ENCODE measurements around the gene ERBB4.

The ERBB4 gene

GRCh38 chr2:212052412-212053159, 486.0 kb downstream of the ERBB4 start:
- Histone ChIP-seq H3K36me3 (ENCODE audit: control insufficient read depth, low read length) (no peaks in the 10 kb centered on the region), H3K9me3 (ENCODE audit: control insufficient read depth, insufficient read depth, low read length) (peaks cover 4% of the 10 kb centered on the region; the same call in 1 of the 2 replicates), H3K79me2 (ENCODE audit: control insufficient read depth, low read length) (no peaks in the 10 kb centered on the region), H3K9me2 (replicated peaks; ENCODE audit: control insufficient read depth, low read length) (no peaks in the 10 kb centered on the region), H3K4me2 (ENCODE audit: low read length) (no peak overlapping the region), H3K27ac (ENCODE audit: low read depth, low read length) (no peak overlapping the region), H3F3A (ENCODE audit: control insufficient read depth, insufficient read depth) (no peaks in the 10 kb centered on the region), H3K4me1 (ENCODE audit: control insufficient read depth, low read length) (peaks cover 3% of the 10 kb centered on the region; the same call in 1 of the 2 replicates), H3K27me3 (ENCODE audit: control insufficient read depth, low read length) (no peaks in the 10 kb centered on the region), H4K20me1 (ENCODE audit: control insufficient read depth, insufficient read depth, low read depth, low read length) (no peaks in the 10 kb centered on the region), H3K4me3 (ENCODE audit: low read length) (no peak overlapping the region)
- TF ChIP-seq CTCF (IDR thresholded peaks at IDR 0.05; ENCODE audit: low read depth, low read length, poor library complexity, severe bottlenecking) (no peak), EZH2phosphoT487 (IDR thresholded peaks at IDR 0.05; ENCODE audit: borderline replicate concordance, low read length) (no peak)

GRCh38 chr2:212050871-212051270, 487.7 kb downstream of the ERBB4 start:
- Histone ChIP-seq H3K27ac (ENCODE audit: low read depth, low read length) (no peak overlapping the region), H3K9me2 (replicated peaks; ENCODE audit: control insufficient read depth, low read length) (no peaks in the 10 kb centered on the region), H4K20me1 (ENCODE audit: control insufficient read depth, insufficient read depth, low read depth, low read length) (no peaks in the 10 kb centered on the region), H3K4me1 (ENCODE audit: control insufficient read depth, low read length) (peaks cover 3% of the 10 kb centered on the region; the same call in 1 of the 2 replicates), H3K4me3 (ENCODE audit: low read length) (no peak overlapping the region), H3K4me2 (ENCODE audit: low read length) (no peak overlapping the region), H3K79me2 (ENCODE audit: control insufficient read depth, low read length) (no peaks in the 10 kb centered on the region), H3K27me3 (ENCODE audit: control insufficient read depth, low read length) (no peaks in the 10 kb centered on the region), H3K36me3 (ENCODE audit: control insufficient read depth, low read length) (no peaks in the 10 kb centered on the region), H3F3A (ENCODE audit: control insufficient read depth, insufficient read depth) (no peaks in the 10 kb centered on the region), H3K9me3 (ENCODE audit: control insufficient read depth, insufficient read depth, low read length) (peaks cover 4% of the 10 kb centered on the region; the same call in 1 of the 2 replicates)
- TF ChIP-seq CTCF (IDR thresholded peaks at IDR 0.05; ENCODE audit: low read depth, low read length, poor library complexity, severe bottlenecking) (no peak), EZH2phosphoT487 (IDR thresholded peaks at IDR 0.05; ENCODE audit: borderline replicate concordance, low read length) (no peak)

DNA sequence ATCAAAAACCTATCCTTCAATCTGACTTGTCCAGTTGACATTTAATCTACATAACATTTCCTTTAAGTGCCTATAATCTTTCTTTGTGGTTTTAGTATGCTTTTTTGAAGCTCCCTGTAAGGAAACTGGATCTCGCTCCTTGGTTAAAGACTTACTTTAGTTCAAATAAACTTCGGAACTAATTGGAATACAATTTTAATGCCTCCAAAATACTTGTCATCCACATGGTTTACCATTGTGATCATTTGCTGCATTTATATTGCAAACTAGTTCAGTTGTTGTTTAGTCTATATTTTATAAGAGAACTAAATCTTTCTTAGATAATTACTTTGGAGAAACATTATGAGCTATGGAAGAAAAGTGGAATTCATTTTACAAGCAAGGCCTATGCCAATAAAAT, 496.0 kb downstream of the ERBB4 start:
- Histone ChIP-seq H3K27me3 (ENCODE audit: control insufficient read depth, low read length) (no peaks in the 10 kb centered on the region), H3K79me2 (ENCODE audit: control insufficient read depth, low read length) (no peaks in the 10 kb centered on the region), H3K36me3 (ENCODE audit: control insufficient read depth, low read length) (no peaks in the 10 kb centered on the region), H3K4me3 (ENCODE audit: low read length) (no peak overlapping the region), H3K27ac (ENCODE audit: low read depth, low read length) (no peak overlapping the region), H3K4me2 (ENCODE audit: low read length) (no peak overlapping the region), H3K9me2 (replicated peaks; ENCODE audit: control insufficient read depth, low read length) (no peaks in the 10 kb centered on the region), H3K4me1 (ENCODE audit: control insufficient read depth, low read length) (no peaks in the 10 kb centered on the region), H3F3A (ENCODE audit: control insufficient read depth, insufficient read depth) (no peaks in the 10 kb centered on the region), H3K9me3 (ENCODE audit: control insufficient read depth, insufficient read depth, low read length) (no peaks in the 10 kb centered on the region), H4K20me1 (ENCODE audit: control insufficient read depth, insufficient read depth, low read depth, low read length) (no peaks in the 10 kb centered on the region)
- TF ChIP-seq CTCF (IDR thresholded peaks at IDR 0.05; ENCODE audit: low read depth, low read length, poor library complexity, severe bottlenecking) (no peak), EZH2phosphoT487 (IDR thresholded peaks at IDR 0.05; ENCODE audit: borderline replicate concordance, low read length) (no peak)

Data from DOHH2 (cell line).